HEK293 (cell line): ENCODE data around the gene SH2D7.

Experiments
- CTCF ChIA-PET: fragments of 350-600 bp; formaldehyde crosslinking; extraction: SDS; loops from one replicate; lab custom pipeline; 2021; ENCODE audit warnings: antibody characterized with exemption; lab: Yijun Ruan, JAX
- POLR2A ChIA-PET: fragments of 300-600 bp; formaldehyde crosslinking; extraction: SDS; loops from one replicate; lab custom pipeline; 2020; ENCODE audit warnings: antibody characterized with exemption, inconsistent platforms; lab: Yijun Ruan, JAX
- H3K27ac ChIP-seq: fragments of 200-500 bp; sonication (Bioruptor generic); 2 replicates; pipeline ENCODE4 v1.5.1; 2014; ENCODE audit warnings: low read depth, low read length, control low read depth, inconsistent platforms; ENCODE audit errors: extremely low read depth
- H3K36me3 ChIP-seq, 2 experiments: fragments of 200-500 bp in 1 of 2; sonication (Bioruptor generic) in 1 of 2; 1 replicate in 1 of 2; 2 replicates in 1 of 2; pipeline ENCODE4 v1.5.1; 2014 to 2017; ENCODE audit warnings: inconsistent platforms in 2 of 2, low read length in 2 of 2; ENCODE audit not compliant: control insufficient read depth in 2 of 2, insufficient read depth in 1 of 2
- H3K4me1 ChIP-seq: fragments of 200-500 bp; sonication (Bioruptor generic); 2 replicates; pipeline ENCODE4 v1.5.1; 2014; ENCODE audit warnings: mild to moderate bottlenecking, low read length, inconsistent platforms; ENCODE audit not compliant: control insufficient read depth, insufficient read depth
- H3K4me3 ChIP-seq: 2 replicates; pipeline ENCODE4 v1.5.1; 2011; ENCODE audit warnings: low read depth, mild to moderate bottlenecking, control low read depth, low read length, moderate library complexity
- H3K9me3 ChIP-seq: fragments of 200-500 bp; sonication (Bioruptor generic); 2 replicates; pipeline ENCODE4 v1.5.1; 2014; ENCODE audit warnings: low read depth, low read length, inconsistent platforms; ENCODE audit not compliant: control insufficient read depth, insufficient read depth
- SCRT2 ChIP-seq: fragments of 450-650 bp; formaldehyde crosslinking; IDR thresholded peaks from 2 replicates; pipeline ENCODE4 v1.5.1; 2016; ENCODE audit warnings: missing biosample characterization, missing genetic modification characterization
- ZIC2 ChIP-seq: fragments of 450-650 bp; formaldehyde crosslinking; IDR thresholded peaks from 2 replicates; pipeline ENCODE4 v1.5.1; 2016; ENCODE audit warnings: missing biosample characterization, missing genetic modification characterization
- ZNF112 ChIP-seq: fragments of 450-650 bp; formaldehyde crosslinking; IDR thresholded peaks from 2 replicates; pipeline ENCODE4 v1.5.0; 2017; ENCODE audit warnings: missing biosample characterization, missing genetic modification characterization
- ZNF169 ChIP-seq: fragments of 450-650 bp; formaldehyde crosslinking; IDR thresholded peaks from 2 replicates; pipeline ENCODE4 v1.5.1; 2016; ENCODE audit warnings: missing biosample characterization, missing genetic modification characterization
- ZNF19 ChIP-seq: fragments of 450-650 bp; formaldehyde crosslinking; IDR thresholded peaks from 2 replicates; pipeline ENCODE4; 2016; ENCODE audit warnings: missing biosample characterization, missing genetic modification characterization, low read depth
- ZNF223 ChIP-seq: fragments of 450-650 bp; formaldehyde crosslinking; IDR thresholded peaks from 2 replicates; pipeline ENCODE4 v1.5.1; 2016; ENCODE audit warnings: missing biosample characterization, missing genetic modification characterization
- ZNF23 ChIP-seq: fragments of 450-650 bp; formaldehyde crosslinking; IDR thresholded peaks from 2 replicates; pipeline ENCODE4 v1.5.1; 2016; ENCODE audit warnings: missing biosample characterization, missing genetic modification characterization, borderline replicate concordance
- ZNF354C ChIP-seq: fragments of 450-650 bp; formaldehyde crosslinking; IDR thresholded peaks from 2 replicates; pipeline ENCODE4 v1.5.1; 2016; ENCODE audit warnings: missing biosample characterization, missing genetic modification characterization, low read depth, borderline replicate concordance
- ZNF473 ChIP-seq: fragments of 450-650 bp; formaldehyde crosslinking; IDR thresholded peaks from 2 replicates; pipeline ENCODE4 v1.5.1; 2017; ENCODE audit warnings: missing biosample characterization, missing genetic modification characterization
- ZNF624 ChIP-seq: fragments of 450-650 bp; formaldehyde crosslinking; IDR thresholded peaks from 2 replicates; pipeline ENCODE4 v1.5.1; 2017; ENCODE audit warnings: missing biosample characterization, missing genetic modification characterization
- ZNF670 ChIP-seq: fragments of 450-650 bp; formaldehyde crosslinking; IDR thresholded peaks from 2 replicates; pipeline ENCODE4 v1.5.1; 2016; ENCODE audit warnings: missing biosample characterization, missing genetic modification characterization, low read depth
- ZNF785 ChIP-seq: fragments of 450-650 bp; formaldehyde crosslinking; IDR thresholded peaks from 2 replicates; pipeline ENCODE4 v1.5.1; 2016; ENCODE audit warnings: missing biosample characterization, missing genetic modification characterization
- ZNF792 ChIP-seq: fragments of 450-650 bp; formaldehyde crosslinking; IDR thresholded peaks from 2 replicates; pipeline ENCODE4 v1.5.1; 2016; ENCODE audit warnings: missing biosample characterization, missing genetic modification characterization
- TF ChIP-seq, protein P1 (sequence below): fragments of 450-650 bp; formaldehyde crosslinking; IDR thresholded peaks from 2 replicates; pipeline ENCODE4 v1.5.1; 2016; ENCODE audit warnings: missing biosample characterization, missing genetic modification characterization
- TF ChIP-seq, protein P2 (sequence below): fragments of 450-650 bp; formaldehyde crosslinking; IDR thresholded peaks from 2 replicates; pipeline ENCODE4 v1.5.1; 2016; ENCODE audit warnings: missing biosample characterization, missing genetic modification characterization

Gene SH2D7

DNA sequence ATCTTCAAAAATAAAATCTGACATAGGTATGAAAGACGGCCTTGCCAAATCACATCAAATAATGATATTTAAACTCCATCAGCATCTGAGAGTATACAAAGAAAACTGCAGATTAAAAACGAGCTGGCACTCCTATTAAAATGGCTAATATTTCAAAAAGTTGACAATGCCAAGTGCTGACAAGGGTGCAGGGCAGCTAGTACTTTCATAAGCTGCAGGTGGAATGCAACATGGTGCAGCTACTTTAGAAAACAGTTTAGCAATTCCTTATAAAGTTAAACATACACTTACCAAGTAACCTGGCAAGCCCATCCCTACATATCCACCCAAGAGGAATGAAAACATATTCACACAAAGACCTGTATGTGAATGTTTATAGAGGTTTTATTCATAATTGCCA is 37.8 kb upstream of the SH2D7 start (continued):
- TF ChIP-seq ZNF354C (tag by site-specific recombination) = no peak
- TF ChIP-seq ZIC2 (tag by site-specific recombination) = no peak
- TF ChIP-seq, protein P1, sequence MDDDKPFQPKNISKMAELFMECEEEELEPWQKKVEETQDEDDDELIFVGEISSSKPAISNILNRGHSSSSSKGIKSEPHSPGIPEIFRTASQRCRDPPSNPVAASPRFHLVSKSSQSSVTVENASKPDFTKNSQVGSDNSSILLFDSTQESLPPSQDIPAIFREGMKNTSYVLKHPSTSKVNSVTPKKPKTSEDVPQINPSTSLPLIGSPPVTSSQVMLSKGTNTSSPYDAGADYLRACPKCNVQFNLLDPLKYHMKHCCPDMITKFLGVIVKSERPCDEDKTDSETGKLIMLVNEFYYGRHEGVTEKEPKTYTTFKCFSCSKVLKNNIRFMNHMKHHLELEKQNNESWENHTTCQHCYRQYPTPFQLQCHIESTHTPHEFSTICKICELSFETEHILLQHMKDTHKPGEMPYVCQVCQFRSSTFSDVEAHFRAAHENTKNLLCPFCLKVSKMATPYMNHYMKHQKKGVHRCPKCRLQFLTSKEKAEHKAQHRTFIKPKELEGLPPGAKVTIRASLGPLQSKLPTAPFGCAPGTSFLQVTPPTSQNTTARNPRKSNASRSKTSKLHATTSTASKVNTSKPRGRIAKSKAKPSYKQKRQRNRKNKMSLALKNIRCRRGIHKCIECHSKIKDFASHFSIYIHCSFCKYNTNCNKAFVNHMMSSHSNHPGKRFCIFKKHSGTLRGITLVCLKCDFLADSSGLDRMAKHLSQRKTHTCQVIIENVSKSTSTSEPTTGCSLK = no peak
- TF ChIP-seq, all 188 proteins: peak for 0

DNA sequence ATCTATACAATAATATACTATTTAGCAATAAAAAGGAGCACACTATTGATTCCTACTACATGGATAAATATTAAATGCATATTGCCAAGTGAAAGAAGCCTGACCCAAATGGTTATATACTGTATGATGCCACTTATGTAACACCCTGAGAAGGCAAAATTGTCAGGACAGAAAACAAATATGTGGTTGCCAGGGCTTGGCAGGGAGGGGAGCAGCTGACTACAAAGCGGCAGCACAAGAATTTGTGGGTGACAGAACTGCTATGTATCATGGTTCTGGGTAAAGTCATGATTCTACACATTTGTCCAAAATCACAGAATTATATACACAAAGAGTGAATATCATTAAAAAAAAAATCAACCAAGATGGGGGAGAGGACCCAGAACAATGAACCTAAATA is 37.4 kb upstream of the SH2D7 start:
- peaks cover 25% of the 10 kb centered on the region for H3K4me1 ChIP-seq
- ChIA-PET POLR2A (no interaction called here), CTCF (interaction anchor here (0.7 to 2.0 kb wide), 2 partner anchors 13 to 895 kb away, joined by 3 to 7 read pairs; no protein-coding TSS in a partner anchor)
- no peaks in the 10 kb centered on the region for H3K9me3 ChIP-seq
- TF ChIP-seq ZNF624 (no peak), ZNF792 (tag by site-specific recombination) (no peak), ZNF169 (tag by site-specific recombination) (no peak), ZNF473 (tag by site-specific recombination) (no peak)
- TF ChIP-seq, protein P2, sequence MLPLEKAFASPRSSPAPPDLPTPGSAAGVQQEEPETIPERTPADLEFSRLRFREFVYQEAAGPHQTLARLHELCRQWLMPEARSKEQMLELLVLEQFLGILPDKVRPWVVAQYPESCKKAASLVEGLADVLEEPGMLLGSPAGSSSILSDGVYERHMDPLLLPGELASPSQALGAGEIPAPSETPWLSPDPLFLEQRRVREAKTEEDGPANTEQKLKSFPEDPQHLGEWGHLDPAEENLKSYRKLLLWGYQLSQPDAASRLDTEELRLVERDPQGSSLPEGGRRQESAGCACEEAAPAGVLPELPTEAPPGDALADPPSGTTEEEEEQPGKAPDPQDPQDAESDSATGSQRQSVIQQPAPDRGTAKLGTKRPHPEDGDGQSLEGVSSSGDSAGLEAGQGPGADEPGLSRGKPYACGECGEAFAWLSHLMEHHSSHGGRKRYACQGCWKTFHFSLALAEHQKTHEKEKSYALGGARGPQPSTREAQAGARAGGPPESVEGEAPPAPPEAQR (tag by site-specific recombination) = no peak
- H3K36me3 ChIP-seq = peaks cover 3 to 18% of the 10 kb centered on the region in 2 experiments; a peak in 2 of 3 replicates
- no peak overlapping the region for H3K27ac ChIP-seq
- no peak overlapping the region for H3K4me3 ChIP-seq

DNA sequence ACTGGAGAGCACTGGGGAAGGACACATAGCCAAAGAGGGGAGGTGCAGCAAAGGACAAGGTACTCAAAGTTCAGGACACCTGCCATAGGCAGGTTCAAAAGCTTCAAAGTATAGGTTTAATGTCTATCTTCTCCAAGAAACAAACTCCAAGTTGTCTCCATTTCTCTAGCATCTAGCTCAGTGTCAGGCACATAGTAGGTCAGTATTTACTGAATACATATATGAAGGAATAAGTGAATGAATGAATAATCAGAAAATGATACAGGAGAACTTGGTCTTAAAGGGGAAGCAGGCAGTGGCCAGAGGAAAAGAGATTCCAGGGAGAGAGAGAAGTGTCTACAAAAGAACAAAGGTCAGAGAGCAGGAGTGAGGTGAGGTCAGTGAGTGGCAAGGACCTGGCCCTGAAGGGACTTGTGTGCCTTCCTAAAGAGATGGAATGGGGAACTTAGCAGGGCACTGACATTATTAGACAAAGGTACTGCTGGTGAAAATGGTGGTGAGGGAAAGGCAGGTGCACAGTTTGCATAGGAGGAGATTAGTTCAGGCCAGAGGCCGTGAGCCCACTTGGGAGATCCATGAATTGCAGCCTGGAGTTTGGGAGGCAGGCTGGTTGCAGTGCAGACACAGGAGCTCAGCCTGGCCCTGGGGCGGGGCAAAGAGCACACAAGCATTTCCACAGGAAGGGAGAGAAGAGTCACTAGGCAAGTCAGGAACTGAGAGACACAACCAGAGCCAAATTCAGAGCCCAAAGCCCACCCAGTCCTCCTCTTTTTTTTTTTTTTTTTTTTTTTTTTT is 36.2 kb upstream of the SH2D7 start:
- no peak for TF ChIP-seq ZNF23 (tag by site-specific recombination)
- no peak for TF ChIP-seq ZNF223 (tag by site-specific recombination)
- TF ChIP-seq ZNF785 (tag by site-specific recombination) = no peak
- no peak for TF ChIP-seq ZNF112 (tag by site-specific recombination)
- TF ChIP-seq ZNF19 (tag by site-specific recombination) = no peak
- Histone ChIP-seq H3K4me1 (peaks cover 23% of the 10 kb centered on the region), H3K4me3 (no peak overlapping the region), H3K27ac (no peak overlapping the region), H3K9me3 (no peaks in the 10 kb centered on the region), H3K36me3 (peaks cover 3 to 18% of the 10 kb centered on the region in 2 experiments)
- CTCF ChIA-PET = interaction anchor here (0.7 to 2.0 kb wide), 6 partner anchors 12 to 896 kb away, joined by 3 to 7 read pairs (median 4); no protein-coding TSS in a partner anchor
- POLR2A ChIA-PET = no interaction called here

DNA sequence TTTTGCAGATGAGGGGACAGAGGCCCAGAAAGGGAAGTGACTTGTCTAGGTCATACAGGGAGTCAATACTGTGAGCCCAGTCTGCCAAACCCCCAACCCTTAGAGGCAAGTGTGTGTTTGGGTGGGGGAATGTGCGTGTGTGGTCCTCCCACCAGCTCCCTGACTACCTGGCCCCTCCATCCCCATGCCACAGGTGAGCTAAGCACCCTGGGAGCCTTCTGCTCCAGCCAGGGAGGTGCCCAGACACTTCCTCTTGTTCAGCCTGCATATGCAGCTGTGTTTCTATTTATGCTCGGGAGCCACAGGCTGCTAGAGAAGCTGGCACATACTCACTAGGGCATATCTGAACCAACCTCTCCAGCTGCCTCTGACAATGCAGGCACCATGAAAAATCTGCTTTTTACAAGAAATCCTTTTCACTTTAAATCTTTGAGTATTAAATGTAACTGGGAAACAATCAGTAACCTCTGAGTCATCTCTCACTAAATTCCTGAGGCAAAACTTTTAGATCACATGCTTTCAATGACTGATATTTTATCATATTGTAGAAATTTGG is 35.6 kb upstream of the SH2D7 start:
- Histone ChIP-seq H3K4me3 (no peak overlapping the region), H3K4me1 (peaks cover 21% of the 10 kb centered on the region), H3K36me3 (peaks cover 3 to 18% of the 10 kb centered on the region in 2 experiments), H3K27ac (no peak overlapping the region), H3K9me3 (no peaks in the 10 kb centered on the region)
- POLR2A ChIA-PET = no interaction called here
- CTCF ChIA-PET = interaction anchor here (0.8 to 2.0 kb wide), 5 partner anchors 11 to 184 kb away, joined by 3 to 7 read pairs (median 4); no protein-coding TSS in a partner anchor
- TF ChIP-seq SCRT2 (tag by site-specific recombination) (peak; percentile 33; the same call in 1 of the 2 replicates), ZNF670 (tag by site-specific recombination) (no peak)
